ENCODE data around the gene RPH3AL. TPM values are rescaled to one million over a fixed set of nuclear protein-coding genes. Genes with fewer than 3 reads are reported as not detected.

The RPH3AL gene
- total RNA-seq, 1 experiment from 2014 or later: 3.0 TPM

GRCh38 chr17:177762-178161 is 174.8 kb downstream of the RPH3AL start:
- no peak overlapping the region for H3K14ac ChIP-seq (ENCODE audit: insufficient read depth, low read length)
- no peak overlapping the region for H2BK5ac ChIP-seq (ENCODE audit: insufficient read length, low read length)
- no CpG with 5 or more reads among the region's 6 CpGs for WGBS (ENCODE audit: extremely low coverage, insufficient read length, low lambda C conversion rate)
- Mint-ChIP-seq H3K27ac (peak overlapping the region in 1 of 3 experiments; percentile 44; a peak in 1 of 7 replicates), H3K4me3 (no peak overlapping the region), H3K4me1 (peaks cover 8 to 9% of the 10 kb centered on the region in 2 experiments), H3K36me3 (ENCODE audit: insufficient read depth in 1 of 3, low read depth in 3 of 3) (no peaks in the 10 kb centered on the region; a peak in 1 of 7 replicates), H3K9me3 (no peaks in the 10 kb centered on the region; a peak in 1 of 5 replicates), H3K27me3 (ENCODE audit: low read depth) (peaks cover 48% of the 10 kb centered on the region)
- H3K4me2 ChIP-seq (ENCODE audit: insufficient read depth, insufficient read length, low read length): no peak overlapping the region
- H3K9ac ChIP-seq (ENCODE audit: extremely low read depth, insufficient read length, low read length): no peak overlapping the region
- H3K18ac ChIP-seq (ENCODE audit: insufficient read length, low read depth, low read length): no peak overlapping the region
- DNase-seq: no peak
- no peaks in the 10 kb centered on the region for H3K9me3 ChIP-seq (ENCODE audit: control insufficient read depth, low read depth, low read length)
- no peak overlapping the region for H4K5ac ChIP-seq (ENCODE audit: insufficient read length, low read depth, low read length)
- no peak overlapping the region for H2BK20ac ChIP-seq (ENCODE audit: low read depth, low read length, poor library complexity, severe bottlenecking)
- no peaks in the 10 kb centered on the region for H3K79me1 ChIP-seq (ENCODE audit: insufficient read depth, low read depth, low read length, poor library complexity, severe bottlenecking)
- no peak overlapping the region for H3K23ac ChIP-seq (ENCODE audit: insufficient read length, low read depth, low read length)
- no peak overlapping the region for H3K4ac ChIP-seq (ENCODE audit: low read depth, low read length)
- no peak overlapping the region for H3K27ac ChIP-seq (ENCODE audit: insufficient read length, low read depth, low read length)
- H3K79me2 ChIP-seq (ENCODE audit: insufficient read depth, low read length): no peaks in the 10 kb centered on the region
- H2BK15ac ChIP-seq (ENCODE audit: low read depth, low read length): no peak overlapping the region
- peaks cover 4% of the 10 kb centered on the region for H3K23me2 ChIP-seq (ENCODE audit: insufficient read length, low read depth, low read length, poor library complexity, severe bottlenecking)
- no peak overlapping the region for H2BK120ac ChIP-seq (ENCODE audit: low read depth, low read length, poor library complexity, severe bottlenecking)
- no peak overlapping the region for H4K91ac ChIP-seq (ENCODE audit: insufficient read length, low read depth, low read length)
- H4K8ac ChIP-seq (replicated peaks; ENCODE audit: insufficient read length, low read depth, low read length): no peak overlapping the region
- no peak for TF ChIP-seq CTCF (conservative IDR thresholded peaks at IDR 0.05)
- no peaks in the 10 kb centered on the region for H4K20me1 ChIP-seq (ENCODE audit: control insufficient read depth, insufficient read depth, insufficient read length)
- H3T11ph ChIP-seq (ENCODE audit: low read length): no peak overlapping the region
- no peak overlapping the region for H2BK12ac ChIP-seq (ENCODE audit: insufficient read length, low read depth, low read length)
- no peak overlapping the region for H2AFZ ChIP-seq (ENCODE audit: low read length)
- no peak overlapping the region for H2AK5ac ChIP-seq (ENCODE audit: insufficient read length, low read length)
- H3K4me1 ChIP-seq (ENCODE audit: insufficient read depth, low read length): no peaks in the 10 kb centered on the region
- H3K56ac ChIP-seq (ENCODE audit: insufficient read length, low read depth, low read length): no peak overlapping the region
- peaks cover 11% of the 10 kb centered on the region; the same call in 1 of the 2 replicates for H3K27me3 ChIP-seq (ENCODE audit: insufficient read depth, low read length)

All from H9 (cell line).